ENCODE data around the gene TBC1D9.

Gene TBC1D9

DNA sequence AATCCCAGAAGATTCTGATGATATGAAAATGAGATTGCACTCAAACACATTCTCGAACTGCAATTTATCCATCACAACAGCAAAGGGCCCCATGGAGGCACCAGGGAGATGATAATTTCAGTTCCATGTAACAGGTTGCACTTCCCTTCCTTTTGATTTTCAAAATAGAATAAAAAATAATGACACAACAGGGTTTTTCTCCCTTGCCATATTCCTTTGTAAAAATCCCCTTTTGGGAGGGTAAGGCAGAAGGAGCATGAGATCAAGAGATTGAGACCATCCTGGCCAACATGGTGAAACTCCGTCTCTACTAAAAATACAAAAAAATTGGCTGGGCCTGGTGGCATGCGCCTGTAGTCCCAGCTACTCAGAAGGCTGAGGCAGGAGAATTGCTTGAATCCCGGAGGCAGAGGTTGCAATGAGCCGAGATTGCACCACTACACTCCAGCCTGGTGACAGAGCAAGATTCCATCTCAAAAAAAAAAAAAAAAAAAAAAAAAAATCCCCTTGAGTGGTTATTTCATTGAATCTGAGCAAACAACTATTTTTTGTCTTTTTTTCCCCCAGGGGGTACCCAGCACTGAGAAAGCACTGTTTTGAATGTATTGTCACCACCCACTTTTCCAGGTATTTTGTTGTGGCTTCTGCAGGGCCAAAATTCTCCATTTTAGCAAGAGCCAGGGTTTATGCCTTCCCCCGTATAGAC lies 26.7 kb downstream of the TBC1D9 start:
- DNase-seq (ENCODE audit: low read depth) = no peak
- no peak overlapping the region for H3K4me3 ChIP-seq (ENCODE audit: low read depth, low read length)

DNA sequence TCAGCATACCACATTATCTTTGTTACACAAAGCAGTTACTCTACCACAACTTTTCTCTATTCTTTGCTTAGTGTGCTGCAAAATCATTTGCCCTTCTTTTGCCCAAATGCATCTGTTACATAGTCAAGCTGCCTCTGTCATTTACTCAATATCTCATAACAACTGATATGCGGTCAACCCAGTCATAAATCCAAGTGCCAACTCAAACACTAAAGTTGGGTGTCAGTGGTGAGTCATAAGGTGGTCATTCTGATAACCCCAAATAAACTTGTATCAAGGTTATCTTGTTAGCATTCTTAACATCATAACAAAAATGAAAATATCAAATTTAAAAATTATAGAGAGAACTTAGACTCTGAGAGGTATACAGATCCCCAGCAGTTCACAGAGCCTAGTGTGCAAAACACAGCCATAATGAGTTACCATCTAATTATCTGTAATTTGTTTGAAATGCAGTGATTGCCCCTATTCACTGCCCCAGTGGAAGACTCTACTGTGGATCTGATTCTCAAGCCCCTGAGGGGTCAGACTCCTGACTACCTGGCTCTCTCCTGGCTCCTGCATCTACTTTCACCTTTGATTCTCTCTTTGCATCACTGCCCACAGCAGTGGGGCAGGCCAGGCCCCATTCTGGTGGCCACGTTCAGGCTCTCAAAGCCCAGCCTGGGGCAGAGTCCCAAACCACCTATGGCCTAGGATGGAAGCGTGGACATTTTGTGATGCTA lies 29.2 kb downstream of the TBC1D9 start:
- H3K4me3 ChIP-seq (ENCODE audit: low read depth, low read length) = no peak overlapping the region
- DNase-seq (ENCODE audit: low read depth) = no peak

DNA sequence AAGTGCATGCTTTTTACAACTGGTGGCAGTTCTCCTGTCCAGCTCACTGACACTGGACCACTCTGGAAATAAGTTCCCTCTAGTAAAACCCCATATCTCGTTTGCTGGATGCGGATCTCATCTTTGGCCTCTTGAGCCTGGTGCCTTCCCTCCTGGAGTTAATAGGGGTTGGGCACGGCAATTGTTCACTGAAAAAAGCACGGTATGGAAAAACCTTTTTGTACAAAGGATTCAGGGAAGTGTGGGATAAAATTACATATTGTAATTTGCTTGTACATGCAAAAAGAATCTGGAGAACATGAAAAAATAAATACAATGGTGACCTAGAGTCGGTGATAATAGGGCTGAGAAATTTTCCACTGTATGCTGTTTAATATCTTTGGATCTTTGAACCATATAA lies 30.6 kb downstream of the TBC1D9 start:
- no peak for DNase-seq (ENCODE audit: low read depth)
- no peak overlapping the region for H3K4me3 ChIP-seq (ENCODE audit: low read depth, low read length)

DNA sequence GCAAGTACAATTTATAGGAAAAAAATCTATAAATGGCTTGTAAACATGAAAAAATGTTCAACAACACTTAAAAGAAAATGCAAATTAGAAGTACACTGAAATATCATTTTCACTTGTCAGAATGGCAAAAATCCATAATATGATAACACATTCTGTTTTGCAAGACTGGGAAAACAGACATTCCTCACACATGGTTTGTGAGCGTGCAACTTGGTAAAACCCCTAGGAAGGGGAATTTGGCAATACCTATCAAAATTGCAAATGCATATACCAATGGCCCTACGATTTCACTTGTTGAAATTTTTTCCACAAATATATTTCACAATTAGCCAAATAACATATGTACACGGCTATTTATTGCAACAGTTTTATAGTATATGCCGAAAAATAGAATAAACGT lies 31.4 kb downstream of the TBC1D9 start:
- DNase-seq (ENCODE audit: low read depth) = no peak
- no peak overlapping the region for H3K4me3 ChIP-seq (ENCODE audit: low read depth, low read length)

DNA sequence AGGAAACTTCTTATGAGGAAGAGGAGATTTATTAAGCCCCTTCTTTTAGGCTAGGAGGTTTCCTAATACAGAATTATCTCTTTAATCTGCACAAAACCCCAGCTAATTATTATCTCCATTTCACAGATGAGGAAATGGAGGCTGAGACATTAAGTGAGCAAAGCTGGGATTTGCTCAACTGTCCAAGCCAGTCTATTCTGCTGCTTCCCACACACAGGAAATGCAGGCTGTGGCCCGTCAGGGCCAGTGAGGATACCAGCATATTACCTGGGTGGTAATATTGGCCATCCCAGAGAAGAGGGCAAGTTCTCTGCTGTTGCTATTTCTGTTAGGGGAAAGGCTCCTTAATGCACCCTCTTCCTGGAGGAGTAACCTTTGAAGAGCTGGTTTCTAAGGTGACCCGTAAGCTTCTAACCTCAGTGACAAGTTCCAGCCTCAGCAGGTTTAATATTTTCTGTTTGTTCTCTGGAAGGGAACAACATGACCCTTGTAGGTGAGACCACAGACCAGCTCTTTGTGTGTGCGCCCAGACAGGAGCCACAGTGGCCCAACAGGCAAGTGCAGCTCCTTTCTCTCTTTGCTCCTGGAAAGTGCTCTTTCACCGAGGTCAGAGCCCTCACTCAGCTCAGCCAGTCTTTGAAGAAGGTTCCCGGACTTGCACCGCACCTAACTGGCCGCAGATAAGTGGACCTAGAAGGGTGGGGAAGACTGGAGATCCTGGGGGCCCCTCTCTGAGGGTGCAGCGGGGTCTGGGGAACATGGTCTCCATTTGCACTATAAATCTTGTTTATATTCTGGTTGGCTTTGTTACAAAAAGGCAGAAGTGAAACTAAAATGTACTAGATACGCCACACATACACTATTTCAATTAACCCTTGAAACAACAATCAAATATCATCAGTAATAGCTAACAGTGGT lies 35.5 kb downstream of the TBC1D9 start:
- DNase-seq (ENCODE audit: low read depth) = no peak
- H3K4me3 ChIP-seq (ENCODE audit: low read depth, low read length) = no peak overlapping the region

DNA sequence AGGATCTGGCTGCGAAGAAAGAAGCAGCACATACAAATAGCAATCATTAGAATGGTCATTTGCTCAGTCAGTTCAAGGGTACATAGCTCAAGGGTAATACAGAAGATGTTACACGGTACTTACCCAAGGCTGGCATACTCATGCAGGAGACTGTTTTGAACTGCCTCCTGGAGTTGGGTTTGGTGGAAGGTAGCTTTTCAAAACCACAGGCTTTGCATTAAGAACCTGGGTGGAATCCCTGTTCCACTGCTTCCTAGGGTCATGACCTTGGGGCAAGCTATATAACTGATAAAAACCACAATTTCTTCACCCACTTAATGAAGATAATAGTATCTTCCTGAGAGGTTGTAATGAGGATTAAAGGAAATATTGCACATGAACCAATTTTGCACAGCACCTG lies 36.5 kb downstream of the TBC1D9 start:
- no peak overlapping the region for H3K4me3 ChIP-seq (ENCODE audit: low read depth, low read length)
- no peak for DNase-seq (ENCODE audit: low read depth)

DNA sequence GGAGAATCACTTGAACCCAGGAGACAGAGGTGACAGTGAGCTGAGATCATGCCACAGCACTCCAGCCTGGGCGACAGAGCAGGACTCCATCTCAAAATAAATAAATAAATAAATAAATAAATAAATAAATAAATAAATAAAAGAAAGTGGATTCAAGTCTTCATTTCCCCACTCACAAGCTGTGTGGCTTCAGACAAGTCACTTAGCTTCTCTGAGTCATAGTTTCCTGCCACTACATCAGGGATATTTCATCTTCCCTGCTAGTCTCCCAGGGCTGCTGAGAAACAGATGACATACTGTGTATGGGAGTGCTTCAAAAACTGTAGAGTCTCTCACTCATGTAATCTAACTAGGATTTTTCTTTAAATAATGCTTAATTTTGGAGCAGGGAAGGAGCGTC lies 37.2 kb downstream of the TBC1D9 start:
- no peak for DNase-seq (ENCODE audit: low read depth)
- H3K4me3 ChIP-seq (ENCODE audit: low read depth, low read length) = no peak overlapping the region

DNA sequence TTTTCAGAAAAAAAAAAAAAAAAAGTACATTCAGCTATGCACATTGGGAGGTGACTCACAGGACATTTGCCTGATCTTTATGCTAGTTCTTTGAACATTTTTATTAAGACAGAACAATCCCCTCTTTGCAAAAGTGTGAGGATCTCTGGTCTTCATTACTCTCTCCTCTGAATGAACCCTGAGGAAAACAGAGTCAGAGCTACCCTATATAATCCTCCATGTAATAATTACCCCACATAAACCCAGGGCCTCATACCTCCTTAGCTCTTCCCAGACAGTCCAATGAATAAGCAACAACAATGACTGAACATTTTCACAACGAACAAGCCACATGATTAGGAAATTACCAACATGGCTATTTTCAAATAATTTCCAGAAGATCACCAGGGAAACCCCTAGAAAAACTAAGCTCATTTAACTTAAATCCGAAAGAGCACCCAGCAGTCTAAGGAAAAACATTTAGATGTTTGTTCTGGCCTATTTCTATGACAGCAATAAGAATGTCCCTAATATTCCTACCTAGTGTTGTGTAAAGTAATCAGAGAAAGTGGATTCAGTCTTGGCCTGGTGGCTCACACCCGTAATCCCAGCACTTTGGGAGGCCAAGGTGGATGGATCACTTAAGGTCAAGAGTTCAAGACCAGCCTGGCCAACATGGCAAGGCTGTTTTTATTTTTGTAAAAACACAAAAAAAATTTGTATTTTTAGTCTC lies 37.8 kb downstream of the TBC1D9 start:
- H3K4me3 ChIP-seq (ENCODE audit: low read depth, low read length) = no peak overlapping the region
- DNase-seq (ENCODE audit: low read depth) = peak; percentile 43

DNA sequence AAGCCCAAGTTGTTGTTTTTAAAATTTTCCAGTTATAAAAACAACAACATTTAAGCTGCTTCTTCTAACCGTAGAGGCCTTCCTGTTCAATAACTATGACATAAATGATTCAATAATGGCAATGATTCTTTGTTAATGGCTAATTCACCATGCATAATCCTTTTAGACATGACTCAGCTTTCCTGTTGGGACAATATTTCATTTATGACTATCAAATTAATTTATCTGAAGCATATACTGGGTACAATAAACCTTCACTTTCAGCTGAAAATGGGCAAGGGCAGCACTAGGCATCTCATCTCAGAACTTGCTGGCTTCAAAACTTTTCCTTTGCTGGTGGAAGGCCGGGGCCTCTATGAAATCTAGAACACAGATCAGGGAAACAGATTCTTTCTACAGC lies 38.9 kb downstream of the TBC1D9 start:
- no peak overlapping the region for H3K4me3 ChIP-seq (ENCODE audit: low read depth, low read length)
- no peak for DNase-seq (ENCODE audit: low read depth)

DNA sequence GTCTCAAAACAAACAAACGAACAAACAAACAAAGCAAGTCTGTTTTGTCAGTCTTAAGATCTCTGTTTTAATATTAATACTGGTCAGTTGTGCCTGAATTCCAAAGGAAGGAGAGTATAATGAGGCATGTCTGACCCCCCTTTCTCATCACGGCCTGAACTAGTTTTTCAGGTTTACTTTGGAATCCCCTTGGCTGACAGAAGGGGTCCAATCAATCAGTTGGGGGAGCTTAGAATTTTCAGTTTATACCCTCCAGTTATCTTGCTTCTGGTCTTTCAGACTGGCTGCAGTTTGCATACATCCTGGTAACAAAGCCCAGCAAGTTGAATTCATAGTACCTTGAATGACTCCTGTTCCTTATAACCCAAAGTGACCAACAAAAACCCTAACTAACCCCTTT lies 41.1 kb downstream of the TBC1D9 start:
- no peak for DNase-seq (ENCODE audit: low read depth)
- H3K4me3 ChIP-seq (ENCODE audit: low read depth, low read length) = no peak overlapping the region

DNA sequence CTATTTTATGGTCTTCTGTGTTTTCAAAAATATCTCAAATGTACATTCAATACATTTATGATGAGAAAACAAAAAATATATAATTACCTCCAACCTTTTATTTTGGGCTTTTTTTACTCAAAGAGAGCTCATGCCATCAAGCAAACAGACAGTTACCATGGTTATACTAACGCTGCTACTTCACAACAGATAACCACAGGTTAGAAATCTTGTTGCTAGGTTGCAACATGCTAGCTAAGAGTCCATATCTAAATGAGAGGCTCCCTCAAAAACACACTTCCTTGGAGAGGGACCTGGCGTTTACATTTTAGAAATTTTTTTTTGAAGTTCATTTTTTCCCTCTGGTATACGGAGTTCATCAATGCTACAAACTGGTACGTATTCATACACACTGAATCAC lies 44.3 kb downstream of the TBC1D9 start:
- DNase-seq (ENCODE audit: low read depth) = no peak

DNA sequence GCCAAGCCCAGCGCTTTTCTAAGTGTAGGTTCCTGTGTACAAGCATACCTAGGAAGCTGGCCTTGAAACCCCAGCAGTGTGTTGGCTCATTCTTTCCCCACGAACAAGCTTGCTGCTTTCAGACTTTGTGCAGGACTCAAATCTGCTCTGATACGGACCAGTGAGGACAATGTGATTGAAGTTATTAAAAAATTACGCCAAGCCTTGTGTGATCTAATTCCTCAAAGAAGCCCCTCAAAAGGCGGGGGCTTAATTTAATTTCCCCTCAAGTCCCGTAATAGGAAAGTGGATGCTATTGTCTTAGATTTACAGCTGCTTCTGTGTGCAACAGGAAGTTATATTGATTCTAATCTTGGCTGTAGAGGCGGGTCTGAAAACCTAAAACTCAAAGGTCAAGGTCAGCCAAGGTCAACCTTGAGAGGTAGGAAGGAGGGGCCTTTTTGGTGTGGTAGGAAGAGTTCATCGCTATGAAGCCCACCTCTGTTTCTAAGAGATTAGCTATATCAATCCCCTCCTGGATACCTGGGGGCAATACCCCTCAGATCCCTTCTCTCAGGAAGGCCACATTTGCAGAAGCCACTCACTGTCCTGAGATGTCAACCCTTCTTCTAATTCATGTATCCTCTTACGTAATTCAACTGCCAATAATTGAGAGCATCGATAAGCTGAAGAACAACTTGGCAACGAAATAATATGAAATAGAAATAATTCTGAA lies 45.1 kb downstream of the TBC1D9 start:
- H3K4me3 ChIP-seq (ENCODE audit: low read depth, low read length) = no peak overlapping the region
- DNase-seq (ENCODE audit: low read depth) = no peak

More for the DNA sequence above, 44.3 kb downstream of the TBC1D9 start:
- H3K4me3 ChIP-seq (ENCODE audit: low read depth, low read length) = no peak overlapping the region

DNA sequence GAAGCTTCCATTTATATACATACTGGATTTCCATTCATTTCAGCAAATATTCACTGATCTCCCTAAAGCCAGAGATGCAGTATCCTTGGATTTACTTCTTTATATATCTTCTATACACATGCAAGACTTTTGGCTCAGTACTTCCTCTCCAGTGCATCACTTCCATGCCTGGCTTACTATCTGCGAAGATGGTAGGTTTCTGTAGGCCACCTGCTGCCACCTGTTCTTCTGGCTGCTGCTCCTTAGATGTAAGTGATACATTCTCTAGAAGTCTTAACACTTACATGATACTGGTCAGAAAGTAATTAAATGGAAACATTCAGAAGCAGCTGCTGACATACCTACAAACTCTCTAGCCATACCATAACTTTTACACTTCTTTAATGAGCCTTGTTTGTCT lies 48.9 kb downstream of the TBC1D9 start:
- H3K4me3 ChIP-seq (ENCODE audit: low read depth, low read length) = no peak overlapping the region
- DNase-seq (ENCODE audit: low read depth) = no peak

DNA sequence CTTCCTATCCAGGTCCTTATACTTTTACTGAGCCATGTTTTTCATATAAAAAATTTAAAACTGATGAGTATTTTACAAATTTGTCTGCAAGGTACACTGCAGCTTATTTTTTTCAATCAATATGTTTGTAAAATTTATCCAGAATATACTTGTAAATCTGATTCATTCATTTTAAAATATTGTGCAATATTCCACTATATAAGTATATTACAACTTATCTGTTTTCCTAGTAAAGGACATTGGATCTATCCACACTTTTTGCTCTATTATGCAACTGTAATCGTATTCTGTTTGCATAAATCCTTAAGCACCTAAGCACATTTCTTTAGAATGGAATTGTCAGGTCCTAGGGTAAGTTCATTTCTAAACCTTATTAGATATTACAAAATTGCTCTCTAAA lies 49.5 kb downstream of the TBC1D9 start:
- H3K4me3 ChIP-seq (ENCODE audit: low read depth, low read length) = no peak overlapping the region
- DNase-seq (ENCODE audit: low read depth) = no peak

DNA sequence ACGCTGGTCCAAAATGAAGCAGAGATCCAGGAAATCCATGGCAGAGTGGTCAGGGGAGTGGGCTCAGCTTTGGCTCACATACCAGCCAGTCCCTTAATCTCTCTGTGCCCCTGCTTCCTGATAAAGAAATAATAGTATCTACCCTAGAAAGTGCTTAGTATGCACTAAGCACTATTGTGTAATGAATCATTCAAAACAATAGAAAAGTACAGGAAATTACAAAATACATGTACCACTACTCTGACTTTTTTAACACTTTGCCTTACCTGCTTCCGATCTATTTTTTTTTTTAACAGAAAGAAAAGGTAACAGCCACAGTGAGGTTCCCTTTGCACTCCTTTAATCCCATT lies 49.9 kb downstream of the TBC1D9 start:
- no peak overlapping the region for H3K4me3 ChIP-seq (ENCODE audit: low read depth, low read length)
- no peak for DNase-seq (ENCODE audit: low read depth)

DNA sequence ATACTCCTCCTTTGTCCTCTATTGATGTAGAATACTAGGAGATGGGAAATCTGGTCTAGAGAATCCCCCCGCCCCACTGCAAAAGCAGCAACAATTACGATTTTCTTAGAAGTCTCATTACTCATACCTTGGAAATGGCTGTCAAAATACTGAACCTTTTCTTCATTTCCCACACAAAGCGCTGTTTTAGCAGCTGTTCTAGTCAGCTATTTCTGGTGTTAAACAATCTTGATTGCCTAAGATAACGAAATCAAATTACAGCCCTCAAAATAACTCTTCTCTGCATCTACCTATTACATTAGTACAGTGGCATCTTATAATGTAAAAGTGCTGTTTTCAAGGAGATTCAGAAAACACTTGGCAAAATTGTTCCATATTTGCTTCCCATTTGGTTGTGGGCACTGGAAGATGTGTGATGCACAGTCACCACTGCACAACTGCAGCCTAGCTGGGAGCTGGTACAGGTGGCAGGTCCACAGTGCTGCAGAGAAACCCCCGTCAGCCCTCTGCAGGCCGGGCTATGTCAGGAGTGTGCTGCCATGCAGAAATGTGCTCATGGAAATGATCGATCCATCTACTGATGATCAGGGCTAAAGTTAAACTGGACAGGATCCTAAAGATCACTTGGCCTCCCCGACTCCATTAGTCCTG lies 50.4 kb downstream of the TBC1D9 start:
- DNase-seq (ENCODE audit: low read depth) = no peak
- H3K4me3 ChIP-seq (ENCODE audit: low read depth, low read length) = no peak overlapping the region

DNA sequence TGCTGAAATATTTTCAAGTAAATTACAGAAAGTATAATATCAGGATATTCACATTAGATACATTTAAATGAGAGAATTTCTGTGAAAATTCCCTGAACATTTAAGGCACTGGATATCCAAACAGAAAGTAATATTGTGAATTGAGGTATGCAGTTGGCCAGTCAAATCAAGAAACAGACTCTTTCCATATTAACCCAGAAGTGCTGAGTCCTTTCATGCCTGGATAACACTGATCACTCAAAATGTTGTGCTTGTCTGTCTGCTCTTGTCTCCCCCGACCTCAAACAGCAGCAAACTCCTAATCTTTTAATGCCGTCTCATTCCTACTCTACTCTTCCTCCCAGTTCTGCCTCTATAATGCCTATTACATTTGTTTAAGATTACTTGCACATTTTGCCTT lies 51.2 kb downstream of the TBC1D9 start:
- DNase-seq (ENCODE audit: low read depth) = no peak
- H3K4me3 ChIP-seq (ENCODE audit: low read depth, low read length) = no peak overlapping the region

DNA sequence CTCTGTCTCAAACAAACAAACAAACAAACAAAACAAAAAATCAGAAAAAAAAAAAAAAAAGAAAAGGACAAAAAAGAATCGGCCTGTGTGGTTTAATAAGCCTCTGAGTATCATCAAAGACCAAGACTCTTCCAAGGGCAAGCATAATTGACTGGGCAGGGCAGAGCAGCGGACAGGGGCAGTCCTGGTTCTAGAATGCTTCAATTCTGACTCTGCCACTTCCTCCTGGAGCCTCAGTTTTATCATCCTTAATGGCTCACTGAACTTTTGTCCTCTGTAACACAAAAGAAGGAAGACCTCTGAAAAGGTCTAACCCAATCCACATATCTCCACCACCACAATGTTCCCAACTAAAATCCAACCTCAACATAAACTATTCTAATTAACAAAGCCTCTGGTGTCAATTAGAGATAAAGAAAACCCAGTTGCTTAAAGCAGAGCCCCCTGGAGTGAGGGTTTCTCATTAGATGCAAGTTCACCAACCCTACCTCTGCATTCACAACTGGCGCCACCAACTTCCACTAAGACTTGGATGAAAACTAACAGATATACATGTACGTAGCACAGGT lies 51.7 kb downstream of the TBC1D9 start:
- DNase-seq (ENCODE audit: low read depth) = no peak
- no peak overlapping the region for H3K4me3 ChIP-seq (ENCODE audit: low read depth, low read length)

Data from skeletal muscle cell (primary cell).